HG02610 (cell line): Measurements from ENCODE around the gene MIXL1.
"Not testable (repeated sequence)": the region's sequence is repeated elsewhere in the genome, so short reads cannot be mapped to it uniquely, and the experiment has no call there.

ENCODE experiments used
- ATAC-seq: cut with Tn5 transposase; IDR thresholded peaks from one replicate; pipeline ENCODE4 v1.9.1; 2021; ENCODE audit warnings: mild to moderate bottlenecking, moderate library complexity; ENCODE audit not compliant: unreplicated experiment

MIXL1 gene

GRCh38 chr1:226212545-226212944 lies 10.9 kb upstream of the MIXL1 start:
- ATAC-seq: no peak

- peak; percentile 53 for ATAC-seq
Measured at GRCh38 chr1:226215239-226215638, 8.2 kb upstream of the MIXL1 start.

GRCh38 chr1:226216056-226216455 lies 7.4 kb upstream of the MIXL1 start:
- no peak for ATAC-seq

- no peak for ATAC-seq
Measured at GRCh38 chr1:226217273-226217672, 6.2 kb upstream of the MIXL1 start.

GRCh38 chr1:226220473-226221189 lies 2.8 kb upstream of the MIXL1 start:
- ATAC-seq: no peak

- no peak for ATAC-seq
Measured at GRCh38 chr1:226222686-226223085, 778 bp upstream of the MIXL1 start.

- peak; percentile 66 for ATAC-seq
Measured at GRCh38 chr1:226223786-226224244, 351 bp downstream of the MIXL1 start.

GRCh38 chr1:226226601-226227000 lies 3.1 kb downstream of the MIXL1 start:
- ATAC-seq: no peak

- no peak for ATAC-seq
Measured at GRCh38 chr1:226233293-226233692, 9.8 kb downstream of the MIXL1 start.

GRCh38 chr1:226233806-226234205 lies 10.3 kb downstream of the MIXL1 start:
- no peak for ATAC-seq

GRCh38 chr1:226236826-226237225 lies 13.4 kb downstream of the MIXL1 start:
- no peak for ATAC-seq

- no peak for ATAC-seq
Measured at GRCh38 chr1:226239421-226239820, 16.0 kb downstream of the MIXL1 start.

GRCh38 chr1:226248091-226248490 lies 24.6 kb downstream of the MIXL1 start:
- no peak for ATAC-seq

- no peak for ATAC-seq
Measured at GRCh38 chr1:226248796-226249195, 25.3 kb downstream of the MIXL1 start.

- ATAC-seq: no peak
Measured at GRCh38 chr1:226250511-226250910, 27.0 kb downstream of the MIXL1 start.

- not testable (repeated sequence) for ATAC-seq
Measured at GRCh38 chr1:226252841-226253240, 29.4 kb downstream of the MIXL1 start.

GRCh38 chr1:226253933-226254332 lies 30.5 kb downstream of the MIXL1 start:
- no peak for ATAC-seq

GRCh38 chr1:226255380-226255779 lies 31.9 kb downstream of the MIXL1 start:
- no peak for ATAC-seq

GRCh38 chr1:226261818-226262217 lies 38.4 kb downstream of the MIXL1 start:
- no peak for ATAC-seq

- ATAC-seq: no peak
Measured at GRCh38 chr1:226268421-226269124, 45.1 kb downstream of the MIXL1 start.

GRCh38 chr1:226272233-226272902 lies 48.9 kb downstream of the MIXL1 start:
- ATAC-seq: not testable (repeated sequence)

- no peak for ATAC-seq
Measured at GRCh38 chr1:226274138-226274537, 50.7 kb downstream of the MIXL1 start.
